ENCODE data around the gene ANGPTL7.

ANGPTL7 gene, protein sequence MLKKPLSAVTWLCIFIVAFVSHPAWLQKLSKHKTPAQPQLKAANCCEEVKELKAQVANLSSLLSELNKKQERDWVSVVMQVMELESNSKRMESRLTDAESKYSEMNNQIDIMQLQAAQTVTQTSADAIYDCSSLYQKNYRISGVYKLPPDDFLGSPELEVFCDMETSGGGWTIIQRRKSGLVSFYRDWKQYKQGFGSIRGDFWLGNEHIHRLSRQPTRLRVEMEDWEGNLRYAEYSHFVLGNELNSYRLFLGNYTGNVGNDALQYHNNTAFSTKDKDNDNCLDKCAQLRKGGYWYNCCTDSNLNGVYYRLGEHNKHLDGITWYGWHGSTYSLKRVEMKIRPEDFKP
- total RNA-seq: 0 reads per million in 9 experiments

- Mint-ChIP-seq H3K9me3 (no peaks in the 10 kb centered on the region), H3K27me3 (no peaks in the 10 kb centered on the region), H3K4me3 (no peak within 1 kb of the TSS), H3K27ac (peak within 1 kb of the TSS; percentile 17 to 26), H3K36me3 (ENCODE audit: insufficient read depth) (peaks cover 28% of the 10 kb centered on the region), H3K4me1 (ENCODE audit: low read depth in 2 of 2) (peaks cover 0 to 3% of the 10 kb centered on the region in 2 donors)
- DNase-seq: no peak
- no peak for ATAC-seq (replicated peaks)
These were observed at the start of gene ANGPTL7 for GRCh38 chr1:11188858-11189451. Gene ANGPTL7 (plus strand): TSS chr1:11189355. CDS start chr1:11189580, 225 bp downstream.

GRCh38 chr1:11142618-11143391 lies 46.4 kb upstream of the ANGPTL7 start:
- H3K4me3 Mint-ChIP-seq: no peak overlapping the region
- H3K36me3 Mint-ChIP-seq (ENCODE audit: insufficient read depth): peaks cover 57% of the 10 kb centered on the region
- no peaks in the 10 kb centered on the region for H3K9me3 Mint-ChIP-seq
- H3K27ac Mint-ChIP-seq: peak overlapping the region in 1 of 2 donors; percentile 17
- H3K27me3 Mint-ChIP-seq: no peaks in the 10 kb centered on the region
- no peaks in the 10 kb centered on the region for H3K4me1 Mint-ChIP-seq (ENCODE audit: low read depth in 2 of 2)
- DNase-seq (no peak), ATAC-seq (replicated peaks) (no peak)

- H3K9me3 Mint-ChIP-seq: no peaks in the 10 kb centered on the region
- no peaks in the 10 kb centered on the region for H3K27me3 Mint-ChIP-seq
- no peak overlapping the region for H3K4me3 Mint-ChIP-seq
- ATAC-seq (replicated peaks) (no peak), DNase-seq (no peak)
- peak overlapping the region in 1 of 2 donors; percentile 17 for H3K27ac Mint-ChIP-seq
- H3K36me3 Mint-ChIP-seq (ENCODE audit: insufficient read depth): peaks cover 61% of the 10 kb centered on the region
- no peaks in the 10 kb centered on the region for H3K4me1 Mint-ChIP-seq (ENCODE audit: low read depth in 2 of 2)
These were observed 45.8 kb upstream of the ANGPTL7 start for GRCh38 chr1:11143401-11143800.

- ATAC-seq (replicated peaks): no peak
- peaks cover 66% of the 10 kb centered on the region for H3K36me3 Mint-ChIP-seq (ENCODE audit: insufficient read depth)
- H3K9me3 Mint-ChIP-seq: no peaks in the 10 kb centered on the region
- no peak for DNase-seq
- H3K4me1 Mint-ChIP-seq (ENCODE audit: low read depth in 2 of 2): no peaks in the 10 kb centered on the region
- H3K27me3 Mint-ChIP-seq: no peaks in the 10 kb centered on the region
- H3K27ac Mint-ChIP-seq: no peak overlapping the region
- H3K4me3 Mint-ChIP-seq: no peak overlapping the region
These were observed 45.2 kb upstream of the ANGPTL7 start for GRCh38 chr1:11143907-11144306.

GRCh38 chr1:11144570-11145256 lies 44.4 kb upstream of the ANGPTL7 start:
- H3K4me3 Mint-ChIP-seq: no peak overlapping the region

DNA sequence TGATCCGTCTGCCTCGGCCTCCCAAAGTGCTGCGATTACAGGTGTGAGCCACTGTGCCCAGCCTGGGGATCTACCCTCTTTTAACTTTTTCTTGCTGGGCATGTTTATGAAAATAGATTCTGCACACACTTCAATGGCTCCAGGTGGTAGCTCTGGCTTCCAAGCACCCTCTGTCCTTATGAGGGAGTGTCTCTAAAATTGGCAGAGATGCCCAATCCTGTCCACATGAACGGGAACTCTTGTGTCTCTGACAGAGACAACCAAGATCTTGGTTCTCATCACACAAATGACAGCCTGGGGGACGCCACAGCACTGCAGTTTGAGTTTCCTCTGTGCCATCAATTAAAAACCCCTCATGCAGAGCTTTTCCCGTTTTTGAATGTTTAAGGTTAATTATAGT lies 43.4 kb upstream of the ANGPTL7 start:
- ATAC-seq (replicated peaks): no peak
- H3K36me3 Mint-ChIP-seq (ENCODE audit: insufficient read depth): peaks cover 70% of the 10 kb centered on the region
- DNase-seq: no peak
- no peak overlapping the region for H3K4me3 Mint-ChIP-seq
- no peaks in the 10 kb centered on the region for H3K4me1 Mint-ChIP-seq (ENCODE audit: low read depth in 2 of 2)
- no peaks in the 10 kb centered on the region for H3K9me3 Mint-ChIP-seq
- no peaks in the 10 kb centered on the region for H3K27me3 Mint-ChIP-seq
- no peak overlapping the region for H3K27ac Mint-ChIP-seq

More at GRCh38 chr1:11144570-11145256, 44.4 kb upstream of the ANGPTL7 start:
- H3K27me3 Mint-ChIP-seq: no peaks in the 10 kb centered on the region
- H3K27ac Mint-ChIP-seq: no peak overlapping the region
- ATAC-seq (replicated peaks): no peak
- H3K4me1 Mint-ChIP-seq (ENCODE audit: low read depth in 2 of 2): no peaks in the 10 kb centered on the region
- no peaks in the 10 kb centered on the region for H3K9me3 Mint-ChIP-seq
- no peak for DNase-seq
- peaks cover 71% of the 10 kb centered on the region for H3K36me3 Mint-ChIP-seq (ENCODE audit: insufficient read depth)

GRCh38 chr1:11147197-11147770 lies 41.9 kb upstream of the ANGPTL7 start:
- Mint-ChIP-seq H3K27me3 (no peaks in the 10 kb centered on the region), H3K4me3 (no peak overlapping the region), H3K4me1 (ENCODE audit: low read depth in 2 of 2) (no peaks in the 10 kb centered on the region), H3K36me3 (ENCODE audit: insufficient read depth) (peaks cover 69% of the 10 kb centered on the region), H3K27ac (no peak overlapping the region), H3K9me3 (no peaks in the 10 kb centered on the region)
- ATAC-seq (replicated peaks) (no peak), DNase-seq (no peak)

DNA sequence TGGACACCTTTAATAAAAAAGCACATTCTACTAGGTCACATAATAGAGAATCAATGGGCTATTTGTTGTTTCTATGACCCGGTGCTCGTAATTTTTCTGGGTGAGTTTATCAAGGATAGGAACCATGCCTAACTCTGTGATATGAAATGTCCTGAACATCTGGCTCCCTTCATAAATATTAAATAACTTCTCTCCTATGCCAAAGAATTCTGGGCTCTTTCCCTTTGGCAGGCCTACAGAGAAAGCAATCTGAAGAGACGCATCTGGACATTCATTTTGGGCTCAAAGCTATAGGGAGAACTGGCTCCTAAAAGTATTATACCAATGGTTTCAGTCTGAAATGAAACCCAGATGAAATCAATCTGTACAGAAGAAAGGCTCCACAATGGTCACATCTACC lies 38.8 kb upstream of the ANGPTL7 start:
- ATAC-seq (replicated peaks): no peak
- peak overlapping the region in 1 of 2 donors; percentile 70 for H3K27ac Mint-ChIP-seq
- no peaks in the 10 kb centered on the region for H3K9me3 Mint-ChIP-seq
- no peaks in the 10 kb centered on the region for H3K4me1 Mint-ChIP-seq (ENCODE audit: low read depth in 2 of 2)
- H3K4me3 Mint-ChIP-seq: no peak overlapping the region
- no peak for DNase-seq
- peaks cover 52% of the 10 kb centered on the region for H3K36me3 Mint-ChIP-seq (ENCODE audit: insufficient read depth)
- no peaks in the 10 kb centered on the region for H3K27me3 Mint-ChIP-seq

DNA sequence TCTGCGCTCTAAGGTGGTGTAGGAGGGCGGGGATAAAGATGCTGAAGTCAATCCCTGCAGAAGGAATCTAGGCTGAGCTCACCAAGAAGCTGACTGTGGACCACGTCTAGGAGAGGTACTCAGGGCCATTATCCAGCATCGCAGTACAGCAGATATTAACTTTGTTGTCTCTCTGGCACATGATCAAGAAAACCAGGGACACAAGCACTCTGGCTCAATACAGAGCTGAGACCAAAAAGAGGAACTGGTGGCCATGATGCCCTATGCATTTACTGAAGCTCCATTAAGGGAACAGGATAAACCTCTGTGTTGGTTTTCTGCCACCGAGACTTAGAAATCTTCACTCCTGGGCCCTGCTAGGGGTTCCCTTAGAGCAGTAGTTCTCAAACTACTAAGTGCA lies 38.0 kb upstream of the ANGPTL7 start:
- ATAC-seq (replicated peaks) (no peak), DNase-seq (no peak)
- Mint-ChIP-seq H3K9me3 (no peaks in the 10 kb centered on the region), H3K27ac (no peak overlapping the region), H3K4me3 (no peak overlapping the region), H3K36me3 (ENCODE audit: insufficient read depth) (peaks cover 50% of the 10 kb centered on the region), H3K4me1 (ENCODE audit: low read depth in 2 of 2) (no peaks in the 10 kb centered on the region), H3K27me3 (no peaks in the 10 kb centered on the region)

- no peak overlapping the region for H3K4me3 Mint-ChIP-seq
- no peak for ATAC-seq (replicated peaks)
- no peaks in the 10 kb centered on the region for H3K9me3 Mint-ChIP-seq
- H3K27ac Mint-ChIP-seq: peak overlapping the region in 1 of 2 donors; percentile 42
- DNase-seq: no peak
- peaks cover 56% of the 10 kb centered on the region for H3K36me3 Mint-ChIP-seq (ENCODE audit: insufficient read depth)
- H3K4me1 Mint-ChIP-seq (ENCODE audit: low read depth in 2 of 2): peaks cover 0 to 4% of the 10 kb centered on the region in 2 donors
- no peaks in the 10 kb centered on the region for H3K27me3 Mint-ChIP-seq
These were observed 37.1 kb upstream of the ANGPTL7 start for GRCh38 chr1:11151826-11152612.

DNA sequence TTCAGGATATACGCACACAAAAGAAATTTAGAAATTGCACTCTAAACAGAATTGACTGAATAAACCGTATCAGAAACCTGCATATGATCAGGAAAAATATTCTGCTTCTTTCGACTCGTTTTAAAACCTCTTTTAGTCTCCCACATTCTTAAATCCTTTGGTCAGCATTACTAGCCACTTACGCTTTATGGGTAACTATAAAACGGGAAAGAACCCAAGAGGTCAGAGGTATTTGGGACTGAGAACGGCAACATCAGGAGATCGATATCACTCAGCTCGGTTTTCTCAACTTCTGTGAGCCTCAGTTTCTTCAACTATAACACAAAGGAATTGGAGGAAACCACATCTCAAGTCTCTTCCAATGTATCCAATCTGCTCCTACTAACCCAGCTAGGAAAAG lies 36.4 kb upstream of the ANGPTL7 start:
- Mint-ChIP-seq H3K4me1 (ENCODE audit: low read depth in 2 of 2) (peaks cover 0 to 4% of the 10 kb centered on the region in 2 donors), H3K36me3 (ENCODE audit: insufficient read depth) (peaks cover 59% of the 10 kb centered on the region), H3K27ac (no peak overlapping the region), H3K9me3 (no peaks in the 10 kb centered on the region), H3K4me3 (no peak overlapping the region), H3K27me3 (no peaks in the 10 kb centered on the region)
- ATAC-seq (replicated peaks) (no peak), DNase-seq (no peak)

GRCh38 chr1:11153184-11153583 lies 36.0 kb upstream of the ANGPTL7 start:
- Mint-ChIP-seq H3K27ac (no peak overlapping the region), H3K9me3 (no peaks in the 10 kb centered on the region), H3K27me3 (no peaks in the 10 kb centered on the region), H3K4me1 (ENCODE audit: low read depth in 2 of 2) (peaks cover 0 to 4% of the 10 kb centered on the region in 2 donors), H3K4me3 (no peak overlapping the region), H3K36me3 (ENCODE audit: insufficient read depth) (peaks cover 57% of the 10 kb centered on the region)
- ATAC-seq (replicated peaks) (no peak), DNase-seq (no peak)
